ENCODE results near the gene GPAM. TPM values are rescaled to one million over a fixed set of nuclear protein-coding genes. Genes with fewer than 3 reads are reported as not detected.
A peak's percentile ranks its signal among the peaks of the same experiment; 100 is the strongest.

Gene GPAM
- polyA plus RNA-seq, 1 of the 3 experiments (the other 2 are of a cell fraction) = 2.1 TPM

GRCh38 chr10:112210666-112211065 lies 27.1 kb upstream of the GPAM start (continued):
- no peak for TF ChIP-seq ZBTB33 (IDR thresholded peaks at IDR 0.05; ENCODE audit: borderline replicate concordance, low read depth)
- TF ChIP-seq CHD2 (IDR thresholded peaks at IDR 0.05; ENCODE audit: low read length, partially characterized antibody) = no peak
- TF ChIP-seq USF2 (IDR thresholded peaks at IDR 0.05; ENCODE audit: borderline replicate concordance, low read depth, low read length) = no peak
- no peak for TF ChIP-seq SIN3A (IDR thresholded peaks at IDR 0.05; ENCODE audit: borderline replicate concordance, low read depth, low read length)
- no peak for TF ChIP-seq TCF12 (IDR thresholded peaks at IDR 0.05)

- peak overlapping the region in 1 of 2 experiments; percentile 99; a peak in 3 of 4 replicates for H3K27ac ChIP-seq (ENCODE audit: low read depth in 2 of 2, low read length in 1 of 2)
- H4K20me1 ChIP-seq (ENCODE audit: insufficient read depth) = no peaks in the 10 kb centered on the region
- no peaks in the 10 kb centered on the region for H3K79me2 ChIP-seq (ENCODE audit: insufficient read depth)
- H3K9me2 ChIP-seq = no peaks in the 10 kb centered on the region
- no peak overlapping the region for H3K4me3 ChIP-seq (ENCODE audit: low read depth in 2 of 2, low read length in 1 of 2)
- H3K4me2 ChIP-seq = no peak overlapping the region
- no peaks in the 10 kb centered on the region for H3K36me3 ChIP-seq (replicated peaks in 1 of 2; ENCODE audit: control insufficient read depth in 1 of 2, insufficient read depth in 2 of 2, low read length in 1 of 2)
- WGBS (ENCODE audit: low lambda C conversion rate) = 7% methylated on average over 6 of the region's 7 CpGs
- no peaks in the 10 kb centered on the region for H3F3A ChIP-seq (replicated peaks; ENCODE audit: insufficient read depth)
- peak; percentile 68 for DNase-seq
- POLR2A ChIA-PET = interaction anchor here (1.9 to 2.3 kb wide), 2 partner anchors 9 to 26 kb away, joined by 7 read pairs; partner anchors contain the start of gene GPAM
- CTCF ChIA-PET = interaction anchor here (0.9 to 2.2 kb wide), 4 partner anchors 9 to 105 kb away, joined by 3 to 5 read pairs (median 4); no protein-coding TSS in a partner anchor
- H3K27me3 ChIP-seq (ENCODE audit: insufficient read depth) = no peaks in the 10 kb centered on the region
- H3K4me1 ChIP-seq (ENCODE audit: control insufficient read depth in 1 of 2, insufficient read depth in 2 of 2, low read depth in 1 of 2, low read length in 1 of 2) = peaks cover 0 to 67% of the 10 kb centered on the region in 2 experiments; a peak in 2 of 4 replicates
- no peak overlapping the region for H2AFZ ChIP-seq (ENCODE audit: low read depth)
- H3K9ac ChIP-seq = no peak overlapping the region
- no peaks in the 10 kb centered on the region for H3K9me3 ChIP-seq
- peak; percentile 20; the same call in 1 of the 2 replicates for TF ChIP-seq RAD21 (IDR thresholded peaks at IDR 0.05; ENCODE audit: low read length)
- no peak for TF ChIP-seq CTCF (IDR thresholded peaks at IDR 0.05)
- 0 out of 2 replicates have a peak, but pooled peaks have one; percentile 8 for TF ChIP-seq TCF12 (IDR thresholded peaks at IDR 0.05)
- TF ChIP-seq SIN3A (IDR thresholded peaks at IDR 0.05; ENCODE audit: borderline replicate concordance, low read depth, low read length) = no peak
- TF ChIP-seq SMC3 (IDR thresholded peaks at IDR 0.05; ENCODE audit: low read depth, low read length) = no peak
- TF ChIP-seq FOXM1 (IDR thresholded peaks at IDR 0.05; ENCODE audit: low read depth) = no peak
- no peak for TF ChIP-seq IRF3 (IDR thresholded peaks at IDR 0.05; ENCODE audit: low read depth, low read length)
- no peak for TF ChIP-seq JUND (IDR thresholded peaks at IDR 0.05)
- peak; percentile 83 for TF ChIP-seq CHD2 (IDR thresholded peaks at IDR 0.05; ENCODE audit: low read length, partially characterized antibody)
- TF ChIP-seq USF1 (IDR thresholded peaks at IDR 0.05; ENCODE audit: borderline replicate concordance, low read depth) = 0 out of 2 replicates have a peak, but pooled peaks have one; percentile 9
- TF ChIP-seq REST (IDR thresholded peaks at IDR 0.05; ENCODE audit: low read depth, low read length) = no peak
- TF ChIP-seq FOXJ3 (CRISPR knock-in tag; IDR thresholded peaks at IDR 0.05) = peak; percentile 76; the same call in 1 of the 2 replicates
- TF ChIP-seq MEF2A (IDR thresholded peaks at IDR 0.05; ENCODE audit: borderline replicate concordance, low read depth) = no peak
- TF ChIP-seq YY1 (IDR thresholded peaks at IDR 0.05; ENCODE audit: low read depth) = no peak
- no peak for TF ChIP-seq EZH2phosphoT487 (IDR thresholded peaks at IDR 0.05; ENCODE audit: borderline replicate concordance, low read depth)
- TF ChIP-seq NFIC (IDR thresholded peaks at IDR 0.05; ENCODE audit: borderline replicate concordance) = no peak
Observed at GRCh38 chr10:112209684-112210131, 26.1 kb upstream of the GPAM start.

Data from SK-N-SH (cell line).